ENCODE results near the gene ZNF215. TPM values are rescaled to one million over a fixed set of nuclear protein-coding genes. Genes with fewer than 3 reads are reported as not detected.
"Not testable (repeated sequence)": the region's sequence is repeated elsewhere in the genome, so short reads cannot be mapped to it uniquely, and the experiment has no call there.

The ZNF215 gene
- polyA plus RNA-seq, 1 donor: 0.53 TPM

DNA sequence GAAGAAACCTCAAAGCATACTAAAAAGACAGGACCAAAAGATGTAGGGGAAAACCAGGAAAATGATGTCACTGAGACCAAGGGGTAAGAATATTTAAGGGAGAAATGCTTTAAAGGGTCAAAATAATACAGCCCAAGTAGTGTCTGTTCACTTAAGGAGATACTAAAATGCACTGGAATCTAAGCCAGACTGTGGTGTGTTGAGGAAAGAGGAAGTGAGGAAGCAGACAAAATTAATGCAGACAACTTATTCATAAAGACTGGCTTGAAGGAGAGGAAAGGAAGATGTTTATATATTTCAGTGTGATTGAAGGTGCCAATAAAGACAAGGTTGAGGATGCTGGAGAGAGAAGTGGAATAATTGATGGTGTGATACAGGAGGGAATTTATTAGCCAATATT, 15.7 kb downstream of the ZNF215 start:
- DNase-seq: no peak

DNA sequence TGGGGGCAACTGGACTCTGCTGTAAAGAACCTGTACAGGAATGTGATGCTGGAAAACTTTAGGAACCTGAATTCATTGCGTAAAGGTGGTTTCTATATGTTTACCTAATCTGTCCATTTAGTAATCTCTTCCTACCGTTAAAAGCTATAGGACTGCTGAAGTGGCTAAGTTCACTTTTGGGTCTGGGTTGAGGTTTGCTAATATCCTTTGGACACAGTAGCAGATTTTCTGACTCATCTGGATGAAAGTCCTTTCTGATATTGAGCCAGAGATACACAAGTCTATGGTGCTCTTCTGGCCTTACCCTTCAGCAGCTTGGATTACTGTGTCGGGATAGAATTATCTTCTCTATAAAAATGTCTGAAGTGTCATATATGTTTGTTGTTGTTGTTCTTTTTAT, 16.9 kb downstream of the ZNF215 start:
- DNase-seq: no peak

DNA sequence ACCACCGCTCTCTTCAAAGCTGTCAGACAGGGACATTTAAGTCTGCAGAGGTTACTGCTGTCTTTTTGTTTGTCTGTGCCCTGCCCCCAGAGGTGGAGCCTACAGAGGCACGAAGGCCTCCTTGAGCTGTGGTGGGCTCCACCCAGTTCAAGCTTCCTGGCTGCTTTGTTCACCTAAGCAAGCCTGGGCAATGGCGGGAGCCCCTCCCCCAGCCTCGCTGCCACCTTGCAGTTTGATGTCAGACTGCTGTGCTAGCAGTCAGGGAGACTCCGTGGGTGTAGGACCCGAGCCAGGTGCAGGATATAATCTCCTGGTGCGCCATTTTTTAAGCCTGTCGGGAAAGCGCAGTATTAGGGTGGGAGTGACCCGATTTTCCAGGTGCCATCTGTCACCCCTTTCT, 28.0 kb downstream of the ZNF215 start:
- not testable (repeated sequence) for DNase-seq

DNA sequence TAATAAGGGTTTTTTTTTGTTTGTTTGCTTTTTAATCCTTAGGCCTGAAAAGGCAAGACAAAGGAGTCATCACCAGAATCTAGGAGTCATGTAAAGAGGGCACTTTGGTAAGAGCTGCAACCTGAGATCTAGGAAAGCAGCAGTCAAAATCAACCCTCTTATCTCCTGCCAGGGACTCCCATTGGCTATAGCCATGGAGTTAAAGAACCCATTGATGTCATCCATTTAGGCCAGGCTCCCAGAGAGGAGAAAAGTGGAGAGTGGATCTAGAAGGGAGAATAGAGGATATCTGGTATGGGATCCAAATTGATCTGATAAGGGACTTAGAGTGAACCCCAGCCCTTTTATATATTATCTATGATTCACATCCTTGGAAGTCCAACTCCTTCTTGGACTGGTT, 35.9 kb downstream of the ZNF215 start:
- no peak for DNase-seq

DNA sequence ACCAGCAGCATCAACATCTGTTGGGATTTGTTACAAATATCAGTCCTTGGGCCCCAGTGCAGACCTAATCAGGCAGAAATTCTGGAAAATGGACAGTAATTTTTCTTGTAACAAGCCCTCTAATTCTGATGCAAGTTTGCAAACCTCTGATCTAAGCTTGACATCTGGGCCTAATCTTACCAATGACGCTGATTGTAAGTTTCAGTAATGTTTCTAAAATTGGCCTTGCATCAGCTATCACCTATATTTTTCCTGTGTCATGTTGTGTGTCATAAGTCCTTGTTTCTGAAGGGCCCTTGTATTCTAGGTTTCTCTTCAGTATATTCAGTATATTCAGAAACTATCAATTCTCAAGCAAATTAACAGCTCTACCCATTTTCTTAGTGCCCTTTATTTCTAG, 36.4 kb downstream of the ZNF215 start:
- DNase-seq: no peak

DNA sequence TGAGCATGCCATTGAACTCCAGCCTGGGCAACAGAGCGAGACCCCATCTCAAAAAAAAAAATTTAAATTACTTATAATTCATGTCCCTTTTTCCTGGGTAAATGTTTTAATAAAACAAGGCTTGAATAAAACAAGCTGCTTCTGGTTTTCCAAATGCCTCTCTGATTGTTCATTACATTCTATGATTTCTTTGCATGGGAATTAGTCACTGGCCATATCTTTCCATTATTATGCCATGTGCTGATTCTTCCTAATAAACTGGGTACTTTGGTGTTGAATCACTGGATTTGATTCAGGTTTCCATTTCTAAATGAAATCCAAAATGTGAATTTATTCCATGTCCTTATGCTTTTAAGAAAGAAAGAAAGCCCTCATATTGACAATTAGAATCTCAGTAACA, 42.6 kb downstream of the ZNF215 start:
- no peak for DNase-seq

DNA sequence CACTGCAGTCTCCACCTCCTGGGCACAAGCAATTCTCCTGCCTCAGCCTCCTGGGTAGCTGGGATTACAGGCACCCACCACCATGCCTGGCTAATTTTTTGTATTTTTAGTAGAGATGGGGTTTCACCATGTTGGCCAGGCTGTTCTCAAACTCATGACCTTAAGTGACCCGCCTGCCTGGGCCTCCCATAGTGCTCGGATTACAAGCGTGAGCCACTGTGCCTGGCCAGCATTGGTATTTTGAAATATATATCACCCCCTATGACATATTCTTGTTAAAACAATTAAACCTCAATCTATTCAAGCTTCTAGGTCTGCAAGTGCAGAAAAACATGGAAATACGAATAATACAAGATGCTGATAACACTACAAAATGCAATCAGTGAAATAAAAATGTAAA, 43.6 kb downstream of the ZNF215 start:
- not testable (repeated sequence) for DNase-seq

DNA sequence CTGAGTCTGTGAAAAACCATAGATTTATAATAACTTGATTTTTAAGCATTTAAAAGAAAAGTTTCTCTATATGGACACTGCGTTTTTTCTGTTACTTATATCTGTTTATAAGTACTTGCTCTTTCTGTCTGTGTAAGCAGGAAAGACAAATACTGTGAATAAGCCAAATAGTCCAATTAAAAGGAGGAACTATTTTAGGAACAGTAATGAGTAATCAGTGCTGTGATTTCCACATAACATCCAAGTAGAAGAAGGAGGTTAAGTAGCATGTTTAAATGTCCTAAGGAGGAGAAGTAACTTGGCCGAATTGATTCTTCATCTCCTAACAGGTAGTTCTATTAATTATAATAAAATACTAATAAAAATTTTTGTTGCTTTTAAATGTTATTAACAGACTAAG, 53.1 kb downstream of the ZNF215 start:
- DNase-seq: no peak

DNA sequence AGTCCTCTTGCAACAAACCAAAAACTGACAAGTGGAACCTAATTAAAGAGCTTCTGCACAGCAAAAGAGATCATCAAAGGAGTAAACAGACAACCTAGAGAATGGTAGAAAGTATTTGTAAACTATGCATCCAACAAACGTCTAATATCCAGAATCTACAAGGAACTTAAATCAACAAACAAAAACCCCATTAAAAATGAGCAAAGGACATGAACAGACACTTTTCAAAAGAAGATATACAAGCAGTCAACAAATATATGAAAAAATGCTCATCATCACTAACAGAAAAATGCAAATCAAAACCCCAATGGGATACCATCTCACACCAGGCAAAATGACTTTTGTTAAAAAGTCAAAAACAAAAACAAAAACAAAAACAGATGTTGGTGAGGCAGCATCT, 60.3 kb downstream of the ZNF215 start:
- DNase-seq: no peak

DNA sequence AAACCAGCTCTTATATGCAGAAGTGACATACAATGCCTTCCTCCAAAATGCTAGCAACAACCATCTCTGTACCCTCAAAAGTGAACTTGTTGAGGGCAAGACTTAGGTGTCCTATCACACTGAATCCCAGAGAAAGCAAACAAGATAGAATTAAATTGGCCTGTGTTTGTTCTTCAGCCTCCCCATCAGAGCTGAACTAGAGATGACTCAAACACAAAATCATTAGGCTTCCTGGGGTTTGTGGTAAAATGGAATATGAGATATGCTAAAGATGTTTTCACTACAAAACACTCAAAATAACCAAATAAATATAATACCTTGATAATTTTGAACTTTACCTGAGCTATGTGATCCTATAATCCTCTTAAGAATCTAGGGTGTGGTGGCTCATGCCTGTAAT, 62.3 kb downstream of the ZNF215 start:
- no peak for DNase-seq

DNA sequence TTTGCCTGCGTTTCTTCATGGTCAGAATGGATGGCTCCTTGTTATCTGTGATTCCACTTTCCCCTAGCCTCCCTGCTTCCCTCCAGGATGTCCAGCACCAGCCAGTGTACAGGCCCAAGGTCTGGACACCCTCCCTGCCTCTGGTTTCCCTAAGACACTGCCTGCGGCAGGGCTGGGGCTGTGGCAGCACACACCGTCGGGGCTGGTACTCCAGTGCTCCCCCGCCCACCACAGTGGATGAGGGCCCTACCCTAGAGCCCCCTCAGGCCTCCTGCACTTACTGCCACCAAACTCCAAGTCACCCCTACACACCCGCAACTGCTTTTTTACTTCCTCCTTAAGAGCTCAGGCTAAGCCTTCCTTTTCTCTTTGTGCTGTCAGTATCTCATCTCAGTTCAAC, 65.0 kb downstream of the ZNF215 start:
- DNase-seq: no peak

DNA sequence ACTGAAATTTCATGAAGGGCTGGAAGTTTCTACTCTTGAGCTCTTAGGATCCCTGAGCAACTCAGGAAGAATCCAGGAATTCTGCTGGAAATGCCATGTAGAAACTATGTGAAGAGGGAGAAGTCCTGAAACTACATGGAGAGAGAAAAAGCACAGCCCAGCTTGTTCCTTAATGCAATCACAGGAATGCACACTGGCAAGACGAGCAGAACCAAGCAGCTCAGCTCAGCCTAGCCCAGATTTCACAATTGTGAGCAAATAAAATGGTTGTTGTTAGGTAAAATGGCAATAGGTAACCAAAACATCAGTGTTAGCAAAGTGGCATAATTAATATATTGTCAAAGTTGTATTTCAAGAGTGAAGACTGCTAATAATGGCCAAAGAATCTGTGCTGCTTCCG, 65.8 kb downstream of the ZNF215 start:
- DNase-seq: no peak

DNA sequence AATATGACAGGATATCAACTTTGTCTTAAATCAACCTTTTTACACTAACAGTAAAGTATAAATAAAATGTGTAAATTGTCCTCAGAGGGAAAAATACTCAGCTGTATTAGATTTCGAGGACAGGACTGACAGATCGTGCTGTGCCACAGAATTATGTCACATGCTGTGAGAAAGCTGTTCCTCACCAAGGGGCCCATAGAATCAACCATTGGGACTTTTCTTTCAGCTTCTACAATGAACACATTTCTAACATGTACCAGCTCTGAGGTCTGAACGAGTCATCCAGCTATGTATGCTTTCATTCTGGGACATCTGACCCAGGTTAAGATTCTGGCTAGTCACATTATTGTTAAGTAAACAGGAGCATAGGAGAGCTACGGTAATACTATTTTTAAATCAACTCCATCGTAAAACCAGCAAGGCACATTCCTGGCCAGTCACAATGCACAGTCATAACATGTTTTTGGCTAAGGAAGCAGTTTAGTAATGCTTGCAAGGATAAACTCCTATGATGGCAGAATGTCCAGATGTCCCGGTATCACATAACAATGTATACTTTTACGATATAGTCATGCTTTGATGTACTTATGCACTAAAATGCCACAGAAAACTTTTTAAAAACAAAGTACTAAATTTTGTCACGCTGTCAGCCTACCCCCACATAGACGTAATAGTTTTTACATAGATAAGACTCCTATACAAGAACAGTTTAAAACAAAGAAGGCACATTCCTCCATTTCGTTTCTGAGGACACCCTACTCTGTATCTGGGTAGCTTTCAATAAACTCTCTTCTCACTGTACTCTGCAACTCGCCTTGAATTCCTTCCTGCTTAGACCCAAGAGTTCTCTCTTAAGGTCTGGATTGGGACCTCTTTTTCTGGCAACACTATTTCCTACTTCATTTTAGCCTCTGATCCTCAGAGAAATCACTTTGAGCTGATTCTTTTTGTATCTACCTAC, 66.5 kb downstream of the ZNF215 start:
- DNase-seq: no peak

DNA sequence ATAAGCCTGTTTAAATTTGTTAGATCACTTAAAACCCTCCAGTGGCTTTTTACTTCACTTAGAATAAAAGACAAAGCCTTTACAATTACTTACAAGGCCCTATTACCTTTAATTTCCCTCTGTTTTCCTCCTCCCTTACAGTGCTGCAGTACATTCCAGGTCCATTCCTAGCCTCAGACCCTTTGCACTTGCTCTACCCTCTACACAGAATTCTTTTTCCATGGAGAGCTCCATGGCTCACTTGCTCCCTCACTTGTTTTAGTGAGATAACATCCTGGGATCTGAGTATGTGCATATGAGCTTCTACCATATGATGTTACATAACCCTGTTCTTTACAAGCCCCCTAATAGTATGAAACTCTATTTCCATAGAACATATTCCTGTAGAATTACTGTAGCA, 69.5 kb downstream of the ZNF215 start:
- DNase-seq: no peak

DNA sequence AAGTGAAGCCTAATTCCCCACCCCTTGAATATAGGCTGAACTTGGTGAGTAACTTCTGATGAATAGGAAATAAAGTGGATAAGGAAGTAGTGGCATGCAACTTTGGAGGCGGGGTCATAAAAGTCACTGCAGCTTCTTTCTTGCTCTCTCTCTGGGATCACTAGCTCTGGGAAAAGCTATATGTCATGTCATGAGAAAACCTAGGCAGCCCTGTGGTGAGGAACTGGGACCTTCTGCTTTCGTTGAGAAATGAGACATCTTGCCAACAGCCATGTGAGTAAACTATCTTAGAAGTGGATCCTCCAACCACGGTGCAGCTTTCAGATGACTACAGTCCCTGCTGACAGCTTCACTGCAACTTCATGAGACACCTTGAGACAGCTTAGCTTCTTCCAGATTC, 78.3 kb downstream of the ZNF215 start:
- no peak for DNase-seq

Other genes with a start within 250 kb of the ZNF215 start
- 57.2 TPM for gene MRPL17, start 243.1 kb upstream of the ZNF215 start, polyA plus RNA-seq (ENCODE audit: insufficient read length)
- gene OR2AG2, start 154.4 kb upstream of the ZNF215 start, polyA plus RNA-seq (ENCODE audit: insufficient read length): not detected
- gene OR2AG1, start 143.4 kb upstream of the ZNF215 start, polyA plus RNA-seq (ENCODE audit: insufficient read length): not detected
- gene OR6A2, start 126.7 kb upstream of the ZNF215 start, polyA plus RNA-seq (ENCODE audit: insufficient read length): not detected
- gene OR10A5, start 80.7 kb upstream of the ZNF215 start, polyA plus RNA-seq (ENCODE audit: insufficient read length): not detected
- not detected for gene OR10A2, start 63.4 kb upstream of the ZNF215 start, polyA plus RNA-seq (ENCODE audit: insufficient read length)
- gene OR10A4, start 49.8 kb upstream of the ZNF215 start, polyA plus RNA-seq (ENCODE audit: insufficient read length): not detected
- gene OR2D2, start 33.9 kb upstream of the ZNF215 start, polyA plus RNA-seq (ENCODE audit: insufficient read length): not detected
- not detected for gene OR2D3, start 5.4 kb upstream of the ZNF215 start, polyA plus RNA-seq (ENCODE audit: insufficient read length)
- gene ZNF214, start 93.9 kb downstream of the ZNF215 start, polyA plus RNA-seq (ENCODE audit: insufficient read length): 1.5 TPM
- gene NLRP14, start 94.1 kb downstream of the ZNF215 start, polyA plus RNA-seq (ENCODE audit: insufficient read length): not detected
- gene RBMXL2, start 162.6 kb downstream of the ZNF215 start, polyA plus RNA-seq (ENCODE audit: insufficient read length): not detected

Data from hindlimb muscle (tissue), 1 donor.